HepG2 (cell line): ENCODE results near the gene MICB. TPM values are rescaled to one million over a fixed set of nuclear protein-coding genes. Genes with fewer than 3 reads are reported as not detected.

ENCODE experiments used
- ATAC-seq: fragments of 200-7000 bp; cut with Tn5 transposase; 3 replicates; pipeline ENCODE4 v1.9.1; 2020; ENCODE audit warnings: mild to moderate bottlenecking, moderate library complexity
- BruUV-seq: library from RNA; stranded (reverse); fragments of 400-500 nt; replicated peaks from 2 replicates; lab custom pipeline; 2021; lab: Mats Ljungman, UMichigan
- CTCF ChIA-PET: fragments of 300-600 bp; formaldehyde crosslinking; extraction: SDS; loops from one replicate; lab custom pipeline; 2021; ENCODE audit warnings: low total read pairs, inconsistent platforms, low intra/inter-chr PET ratio; lab: Yijun Ruan, JAX
- POLR2A ChIA-PET: fragments of 350-600 bp; sonication (Branson Sonifier 250); formaldehyde crosslinking; loops from one replicate; lab custom pipeline; 2020; ENCODE audit warnings: antibody characterized with exemption, inconsistent platforms; lab: Yijun Ruan, JAX
- DNase-seq: peaks from one replicate; pipeline ENCODE4 v3.0.0-alpha.2; 2015; ENCODE audit warnings: low spot score
- FAIRE-seq: peaks from 3 replicates; lab custom pipeline; 2011; peaks lifted over from hg19 to GRCh38; lab: Jason Lieb, UNC
- H2AFZ ChIP-seq: one replicate; pipeline ENCODE4 v1.6.1; 2011; ENCODE audit warnings: low read length, inconsistent platforms
- H3K27ac ChIP-seq: fragments of 300-600 bp; 3 replicates; pipeline ENCODE4 v1.8.0; 2011; ENCODE audit warnings: mixed run types, mild to moderate bottlenecking, mixed read lengths, low read length, inconsistent platforms; ENCODE audit not compliant: insufficient read depth; ENCODE audit errors: extremely low read length
- H3K27me3 ChIP-seq, 2 experiments: fragments of 200-600 bp in 1 of 2; 2 replicates in 1 of 2; 3 replicates in 1 of 2; pipeline versions ENCODE4 v1.6.0 to v1.8.0; 2011; ENCODE audit warnings: low read length in 2 of 2, mild to moderate bottlenecking in 2 of 2, moderate library complexity in 2 of 2, inconsistent platforms in 1 of 2; ENCODE audit not compliant: insufficient read depth in 2 of 2, control insufficient read depth in 1 of 2
- H3K36me3 ChIP-seq, 2 experiments: fragments of 200-600 bp in 1 of 2; replicated peaks in 1 of 2; 2 replicates in 1 of 2; 3 replicates in 1 of 2; pipeline versions ENCODE4 v1.5.1 to v1.8.0; 2011; ENCODE audit warnings: low read length in 2 of 2, inconsistent platforms in 1 of 2; ENCODE audit not compliant: insufficient read depth in 2 of 2, control insufficient read depth in 1 of 2
- H3K4me1 ChIP-seq: 2 replicates; pipeline ENCODE4 v1.5.1; 2012; ENCODE audit warnings: low read length, inconsistent platforms; ENCODE audit not compliant: insufficient read depth
- H3K4me2 ChIP-seq: 2 replicates; pipeline ENCODE4 v1.6.0; 2011; ENCODE audit warnings: low read depth, low read length, inconsistent platforms
- H3K4me3 ChIP-seq, 3 experiments: fragments of 200-600 bp in 1 of 3; sonication (generic), shearing (Covaris generic) in 1 of 3; replicated peaks in 1 of 3; 2 replicates each; pipeline ENCODE4 v1.5.1; 2011 to 2016; ENCODE audit warnings: low read length in 3 of 3, inconsistent platforms in 2 of 3, low read depth in 2 of 3, mild to moderate bottlenecking in 2 of 3, control low read depth in 1 of 3, mixed read lengths in 1 of 3; ENCODE audit not compliant: insufficient read depth in 1 of 3
- H3K79me2 ChIP-seq: one replicate; pipeline ENCODE4 v1.6.1; 2011; ENCODE audit warnings: low read length, inconsistent platforms; ENCODE audit not compliant: insufficient read depth
- H3K9ac ChIP-seq: 2 replicates; pipeline ENCODE4 v1.6.0; 2011; ENCODE audit warnings: mild to moderate bottlenecking, low read depth, low read length, inconsistent platforms; ENCODE audit not compliant: insufficient read depth
- H3K9me3 ChIP-seq: 2 replicates; pipeline ENCODE4 v1.5.1; 2012; ENCODE audit warnings: mild to moderate bottlenecking, low read length
- H4K20me1 ChIP-seq: 2 replicates; pipeline ENCODE4 v1.6.0; 2011; ENCODE audit warnings: inconsistent platforms, mild to moderate bottlenecking, low read length, moderate library complexity; ENCODE audit not compliant: insufficient read depth
- CCAR2 ChIP-seq: fragments of 200-400 bp; formaldehyde crosslinking; optimal IDR thresholded peaks from 2 replicates; pipeline ENCODE3; 2018; ENCODE audit warnings: low read depth, mild to moderate bottlenecking, low read length, moderate library complexity
- FOSL2 ChIP-seq: sonication (generic); formaldehyde crosslinking; IDR thresholded peaks from 2 replicates; pipeline ENCODE4 v1.4.0; 2020; ENCODE audit warnings: missing genetic modification reagents
- GABPB1 ChIP-seq: IDR thresholded peaks from 2 replicates; pipeline ENCODE4 v1.6.1; 2016; ENCODE audit warnings: mild to moderate bottlenecking, missing genetic modification reagents, moderate library complexity, missing compliant biosample characterization
- KDM2A ChIP-seq: sonication (generic); formaldehyde crosslinking; IDR thresholded peaks from 2 replicates; pipeline ENCODE4 v1.4.0; 2020; ENCODE audit warnings: low read depth, missing genetic modification reagents, borderline replicate concordance
- MTA1 ChIP-seq: sonication (generic); formaldehyde crosslinking; IDR thresholded peaks from 2 replicates; pipeline ENCODE4 v1.4.0; 2020; ENCODE audit warnings: missing genetic modification reagents, mild to moderate bottlenecking, borderline replicate concordance
- SMAD3 ChIP-seq: sonication (generic); formaldehyde crosslinking; IDR thresholded peaks from 2 replicates; pipeline ENCODE4 v1.4.0; 2020; ENCODE audit warnings: missing genetic modification reagents
- SMARCE1 ChIP-seq: fragments of 450-650 bp; IDR thresholded peaks from 2 replicates; pipeline ENCODE4 v1.6.1; 2017; ENCODE audit warnings: borderline replicate concordance
- SP2 ChIP-seq: sonication (generic); formaldehyde crosslinking; IDR thresholded peaks from 2 replicates; pipeline ENCODE4 v1.5.1; 2020; ENCODE audit warnings: mild to moderate bottlenecking, missing genetic modification reagents
- TBX2 ChIP-seq: sonication (generic); formaldehyde crosslinking; IDR thresholded peaks from 2 replicates; pipeline ENCODE4 v1.5.0; 2020; ENCODE audit warnings: missing genetic modification reagents, mild to moderate bottlenecking, borderline replicate concordance
- ZEB1 ChIP-seq: IDR thresholded peaks from 2 replicates; pipeline ENCODE4 v1.6.1; 2012; ENCODE audit warnings: mild to moderate bottlenecking, low read depth, inconsistent platforms; ENCODE audit not compliant: insufficient replicate concordance
- ZNF660 ChIP-seq: sonication (generic); formaldehyde crosslinking; IDR thresholded peaks from 2 replicates; pipeline ENCODE4 v1.5.1; 2020; ENCODE audit warnings: mild to moderate bottlenecking, low read depth, missing genetic modification reagents, borderline replicate concordance
- ZNF709 ChIP-seq: sonication (generic); formaldehyde crosslinking; IDR thresholded peaks from 2 replicates; pipeline ENCODE4 v1.5.0; 2020; ENCODE audit warnings: mild to moderate bottlenecking, missing genetic modification reagents
- ZNF772 ChIP-seq: sonication (generic); formaldehyde crosslinking; IDR thresholded peaks from 2 replicates; pipeline ENCODE4 v1.5.0; 2020; ENCODE audit warnings: mild to moderate bottlenecking, missing genetic modification reagents
- WGBS: methylation state at CpG from one replicate; pipeline ENCODE4 v1.1.6; 2017; ENCODE audit warnings: low lambda C conversion rate; 5-methylcytosine and 5-hydroxymethylcytosine counted together
- in situ Hi-C: cut with HindIII; loops from 2 replicates; pipeline ENCODE4 v1.10.0; 2017; ENCODE audit warnings: low pct_unique_long_range_greater_than_20kb; ENCODE audit not compliant: extremely low pct_ligation_motif_present
- intact Hi-C: fragments of 100-400 bp; cut with micrococcal nuclease; formaldehyde crosslinking; loops from one replicate; pipeline ENCODE4 v1.10.0; 2022; ENCODE audit not compliant: unreplicated experiment
- polyA plus RNA-seq, 8 experiments: library from polyadenylated mRNA; depleted of rRNA in 3 of 8; stranded (reverse) in 7 of 8; unstranded in 1 of 8; fragments of >200 nt; fragmentation: Illumina TruSeq in 4 of 8; extraction: Trizol in 4 of 8; gene quantifications; 2 replicates each; pipeline versions ENCODE4 v1.2.1 to v1.2.3, GENCODE V29; 2011 to 2016; ENCODE audit warnings: low read depth in 4 of 8, missing spikeins in 1 of 8, mixed read lengths in 1 of 8; ENCODE audit not compliant: insufficient read depth in 1 of 8
- total RNA-seq, 5 experiments: library from RNA; depleted of rRNA; stranded (reverse); fragments of >200 nt; fragmentation: Illumina TruSeq; extraction: Trizol; gene quantifications; 2 replicates each; pipeline ENCODE4 v1.2.3, GENCODE V29; 2016; ENCODE audit warnings: low read depth in 1 of 5
- TF ChIP-seq, protein P1 (sequence below): sonication (generic); formaldehyde crosslinking; IDR thresholded peaks from 2 replicates; pipeline ENCODE4 v1.9.0; 2021; ENCODE audit warnings: missing genetic modification reagents, borderline replicate concordance
- TF ChIP-seq, protein P2 (sequence below): IDR thresholded peaks from 2 replicates; pipeline ENCODE4 v1.6.1; 2016; ENCODE audit warnings: missing genetic modification reagents, missing compliant biosample characterization
- TF ChIP-seq, protein P3 (sequence below): IDR thresholded peaks from 2 replicates; pipeline ENCODE4 v1.6.1; 2016; ENCODE audit warnings: low read depth, missing genetic modification reagents, missing compliant biosample characterization

Gene MICB
- total and polyA plus RNA-seq, 2 of the 13 experiments (the other 11 are each of a cell fraction or from before 2014, with no cell fraction given): 12.5 to 12.8 TPM

DNA sequence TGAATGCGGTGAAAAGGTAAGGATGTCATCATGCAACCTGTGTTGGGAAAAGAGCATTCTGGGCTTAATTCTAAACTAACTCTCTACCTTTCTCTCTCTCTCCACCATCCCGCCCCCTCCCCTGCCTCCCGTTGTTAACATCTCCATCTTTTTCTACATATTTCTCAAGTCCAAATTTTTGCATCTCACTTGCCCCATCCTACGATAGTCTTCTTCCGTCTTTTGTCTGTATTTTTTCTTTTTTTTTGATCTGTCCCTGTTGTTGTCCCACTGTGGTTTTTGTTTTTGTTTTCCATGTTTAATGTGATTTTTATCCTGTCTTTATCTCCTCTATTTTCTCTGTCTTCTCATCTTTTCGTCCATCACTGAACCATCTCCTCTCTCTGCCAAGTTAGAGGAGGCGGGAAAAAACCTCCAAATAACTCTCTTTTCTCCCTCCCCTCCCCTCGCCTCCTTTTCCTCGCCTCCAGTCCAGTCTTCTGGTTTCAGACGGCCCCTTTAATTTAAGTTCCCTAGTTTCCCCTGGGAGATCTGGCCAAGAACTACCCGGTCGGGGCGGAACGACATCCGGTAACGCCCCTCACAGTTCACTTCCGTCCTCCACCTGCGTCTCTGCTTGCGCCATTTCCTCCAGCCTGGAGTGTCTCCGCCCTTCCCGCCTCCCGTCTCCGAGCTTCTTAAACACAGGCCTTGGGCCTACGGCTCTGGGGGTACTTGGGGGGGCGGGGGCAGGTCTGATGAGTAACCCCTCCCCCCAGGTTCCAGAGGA lies 49.2 kb downstream of the MICB start, which contains the start of gene NFKBIL1:
TSS of gene NFKBIL1 (plus strand) at position 651 of the 769 bp plus-strand sequence. CDS start at position 738, 87 bp downstream.
- POLR2A ChIA-PET: interaction anchor here (1.0 to 4.6 kb wide), 11 partner anchors 9 to 287 kb away, joined by 3 to 36 read pairs (median 5); partner anchors contain the start of genes APOM, BAG6, GPANK1 and TNF
- Histone ChIP-seq H3K9ac (peak within 1 kb of the TSS; percentile 79), H4K20me1 (no peaks in the 10 kb centered on the region), H3K4me2 (peak within 1 kb of the TSS; percentile 91), H3K27ac (peak within 1 kb of the TSS; percentile 64), H3K79me2 (peaks cover 18% of the 10 kb centered on the region), H3K4me1 (peaks cover 43% of the 10 kb centered on the region), H3K36me3 (peaks cover 3 to 6% of the 10 kb centered on the region in 2 experiments), H3K9me3 (no peaks in the 10 kb centered on the region), H3K27me3 (no peaks in the 10 kb centered on the region; a peak in 1 of 5 replicates), H3K4me3 (peak within 1 kb of the TSS; percentile 74 to 93 (median 76)), H2AFZ (peak within 1 kb of the TSS; percentile 81)
- CTCF ChIA-PET: interaction anchor here (1.0 to 3.6 kb wide), 3 partner anchors 33 to 53 kb away, joined by 5 to 84 read pairs (median 10); no protein-coding TSS in a partner anchor
- FAIRE-seq: peak; percentile 93
- intact Hi-C loops (loop anchor here (1.0 to 10.0 kb wide), 4 partner anchors 35 to 108 kb away; partner anchors contain the start of genes APOM, BAG6 and LTB), in situ Hi-C loops (loop anchor here (5.0 kb wide), 1 partner anchor 50 kb away; no protein-coding TSS in a partner anchor)
- no TSS peak for BruUV-seq
- DNase-seq: peak; percentile 93
- WGBS: 1% methylated on average over 25 of the region's 25 CpGs
- peak; percentile 93 for ATAC-seq
- TF ChIP-seq, protein P1, sequence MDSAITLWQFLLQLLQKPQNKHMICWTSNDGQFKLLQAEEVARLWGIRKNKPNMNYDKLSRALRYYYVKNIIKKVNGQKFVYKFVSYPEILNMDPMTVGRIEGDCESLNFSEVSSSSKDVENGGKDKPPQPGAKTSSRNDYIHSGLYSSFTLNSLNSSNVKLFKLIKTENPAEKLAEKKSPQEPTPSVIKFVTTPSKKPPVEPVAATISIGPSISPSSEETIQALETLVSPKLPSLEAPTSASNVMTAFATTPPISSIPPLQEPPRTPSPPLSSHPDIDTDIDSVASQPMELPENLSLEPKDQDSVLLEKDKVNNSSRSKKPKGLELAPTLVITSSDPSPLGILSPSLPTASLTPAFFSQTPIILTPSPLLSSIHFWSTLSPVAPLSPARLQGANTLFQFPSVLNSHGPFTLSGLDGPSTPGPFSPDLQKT (CRISPR knock-in tag): no peak
- TF ChIP-seq ZEB1 (peak; percentile 72), MTA1 (CRISPR knock-in tag) (peak; percentile 39; the same call in 1 of the 2 replicates), KDM2A (CRISPR knock-in tag) (peak; percentile 59; the same call in 1 of the 2 replicates), SMAD3 (peak; percentile 59; the same call in 1 of the 2 replicates), ZNF660 (CRISPR knock-in tag) (no peak), CCAR2 (peak; percentile 92), TBX2 (CRISPR knock-in tag) (peak; percentile 43; the same call in 1 of the 2 replicates), GABPB1 (CRISPR knock-in tag) (peak; percentile 96), SP2 (CRISPR knock-in tag) (peak; percentile 80), FOSL2 (peak; percentile 58), ZNF709 (CRISPR knock-in tag) (0 out of 2 replicates have a peak, but pooled peaks have one; percentile 13), ZNF772 (CRISPR knock-in tag) (peak; percentile 63; the same call in 1 of the 2 replicates), SMARCE1 (no peak)
- TF ChIP-seq, protein P2, sequence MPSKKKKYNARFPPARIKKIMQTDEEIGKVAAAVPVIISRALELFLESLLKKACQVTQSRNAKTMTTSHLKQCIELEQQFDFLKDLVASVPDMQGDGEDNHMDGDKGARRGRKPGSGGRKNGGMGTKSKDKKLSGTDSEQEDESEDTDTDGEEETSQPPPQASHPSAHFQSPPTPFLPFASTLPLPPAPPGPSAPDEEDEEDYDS: peak; percentile 68
- TF ChIP-seq, protein P3, sequence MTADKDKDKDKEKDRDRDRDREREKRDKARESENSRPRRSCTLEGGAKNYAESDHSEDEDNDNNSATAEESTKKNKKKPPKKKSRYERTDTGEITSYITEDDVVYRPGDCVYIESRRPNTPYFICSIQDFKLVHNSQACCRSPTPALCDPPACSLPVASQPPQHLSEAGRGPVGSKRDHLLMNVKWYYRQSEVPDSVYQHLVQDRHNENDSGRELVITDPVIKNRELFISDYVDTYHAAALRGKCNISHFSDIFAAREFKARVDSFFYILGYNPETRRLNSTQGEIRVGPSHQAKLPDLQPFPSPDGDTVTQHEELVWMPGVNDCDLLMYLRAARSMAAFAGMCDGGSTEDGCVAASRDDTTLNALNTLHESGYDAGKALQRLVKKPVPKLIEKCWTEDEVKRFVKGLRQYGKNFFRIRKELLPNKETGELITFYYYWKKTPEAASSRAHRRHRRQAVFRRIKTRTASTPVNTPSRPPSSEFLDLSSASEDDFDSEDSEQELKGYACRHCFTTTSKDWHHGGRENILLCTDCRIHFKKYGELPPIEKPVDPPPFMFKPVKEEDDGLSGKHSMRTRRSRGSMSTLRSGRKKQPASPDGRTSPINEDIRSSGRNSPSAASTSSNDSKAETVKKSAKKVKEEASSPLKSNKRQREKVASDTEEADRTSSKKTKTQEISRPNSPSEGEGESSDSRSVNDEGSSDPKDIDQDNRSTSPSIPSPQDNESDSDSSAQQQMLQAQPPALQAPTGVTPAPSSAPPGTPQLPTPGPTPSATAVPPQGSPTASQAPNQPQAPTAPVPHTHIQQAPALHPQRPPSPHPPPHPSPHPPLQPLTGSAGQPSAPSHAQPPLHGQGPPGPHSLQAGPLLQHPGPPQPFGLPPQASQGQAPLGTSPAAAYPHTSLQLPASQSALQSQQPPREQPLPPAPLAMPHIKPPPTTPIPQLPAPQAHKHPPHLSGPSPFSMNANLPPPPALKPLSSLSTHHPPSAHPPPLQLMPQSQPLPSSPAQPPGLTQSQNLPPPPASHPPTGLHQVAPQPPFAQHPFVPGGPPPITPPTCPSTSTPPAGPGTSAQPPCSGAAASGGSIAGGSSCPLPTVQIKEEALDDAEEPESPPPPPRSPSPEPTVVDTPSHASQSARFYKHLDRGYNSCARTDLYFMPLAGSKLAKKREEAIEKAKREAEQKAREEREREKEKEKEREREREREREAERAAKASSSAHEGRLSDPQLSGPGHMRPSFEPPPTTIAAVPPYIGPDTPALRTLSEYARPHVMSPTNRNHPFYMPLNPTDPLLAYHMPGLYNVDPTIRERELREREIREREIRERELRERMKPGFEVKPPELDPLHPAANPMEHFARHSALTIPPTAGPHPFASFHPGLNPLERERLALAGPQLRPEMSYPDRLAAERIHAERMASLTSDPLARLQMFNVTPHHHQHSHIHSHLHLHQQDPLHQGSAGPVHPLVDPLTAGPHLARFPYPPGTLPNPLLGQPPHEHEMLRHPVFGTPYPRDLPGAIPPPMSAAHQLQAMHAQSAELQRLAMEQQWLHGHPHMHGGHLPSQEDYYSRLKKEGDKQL (CRISPR knock-in tag): peak; percentile 10; the same call in 1 of the 2 replicates
